GM12801 (cell line): Measurements from ENCODE around the gene EVPLL.

Experiments used
- TF ChIP-seq, protein P1 (sequence below): IDR thresholded peaks from one replicate; pipeline ENCODE4 v1.5.1; 2011; ENCODE audit warnings: control low read depth; ENCODE audit not compliant: insufficient read length; ENCODE audit errors: extremely low read depth

The EVPLL gene

DNA sequence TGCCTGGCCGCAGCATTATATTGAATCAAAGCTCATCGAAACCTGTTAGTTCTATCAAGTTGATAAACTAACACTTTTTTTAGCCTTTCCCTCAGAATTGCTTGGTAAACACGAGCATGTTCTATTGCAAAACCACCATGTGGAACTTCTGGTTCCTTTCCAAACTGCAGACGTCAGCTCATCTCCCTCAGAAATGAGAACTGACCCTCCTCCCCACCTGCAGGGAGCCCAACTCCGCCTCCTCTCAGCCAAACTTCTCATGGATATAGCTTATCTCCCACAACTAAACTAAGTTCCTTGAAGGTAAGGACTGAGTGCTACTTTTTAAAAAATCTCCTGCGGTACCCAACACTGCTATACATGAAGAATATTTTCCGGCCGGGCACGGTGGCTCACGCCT is 21.0 kb upstream of the EVPLL start:
- TF ChIP-seq, protein P1, sequence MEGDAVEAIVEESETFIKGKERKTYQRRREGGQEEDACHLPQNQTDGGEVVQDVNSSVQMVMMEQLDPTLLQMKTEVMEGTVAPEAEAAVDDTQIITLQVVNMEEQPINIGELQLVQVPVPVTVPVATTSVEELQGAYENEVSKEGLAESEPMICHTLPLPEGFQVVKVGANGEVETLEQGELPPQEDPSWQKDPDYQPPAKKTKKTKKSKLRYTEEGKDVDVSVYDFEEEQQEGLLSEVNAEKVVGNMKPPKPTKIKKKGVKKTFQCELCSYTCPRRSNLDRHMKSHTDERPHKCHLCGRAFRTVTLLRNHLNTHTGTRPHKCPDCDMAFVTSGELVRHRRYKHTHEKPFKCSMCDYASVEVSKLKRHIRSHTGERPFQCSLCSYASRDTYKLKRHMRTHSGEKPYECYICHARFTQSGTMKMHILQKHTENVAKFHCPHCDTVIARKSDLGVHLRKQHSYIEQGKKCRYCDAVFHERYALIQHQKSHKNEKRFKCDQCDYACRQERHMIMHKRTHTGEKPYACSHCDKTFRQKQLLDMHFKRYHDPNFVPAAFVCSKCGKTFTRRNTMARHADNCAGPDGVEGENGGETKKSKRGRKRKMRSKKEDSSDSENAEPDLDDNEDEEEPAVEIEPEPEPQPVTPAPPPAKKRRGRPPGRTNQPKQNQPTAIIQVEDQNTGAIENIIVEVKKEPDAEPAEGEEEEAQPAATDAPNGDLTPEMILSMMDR, result no peak

DNA sequence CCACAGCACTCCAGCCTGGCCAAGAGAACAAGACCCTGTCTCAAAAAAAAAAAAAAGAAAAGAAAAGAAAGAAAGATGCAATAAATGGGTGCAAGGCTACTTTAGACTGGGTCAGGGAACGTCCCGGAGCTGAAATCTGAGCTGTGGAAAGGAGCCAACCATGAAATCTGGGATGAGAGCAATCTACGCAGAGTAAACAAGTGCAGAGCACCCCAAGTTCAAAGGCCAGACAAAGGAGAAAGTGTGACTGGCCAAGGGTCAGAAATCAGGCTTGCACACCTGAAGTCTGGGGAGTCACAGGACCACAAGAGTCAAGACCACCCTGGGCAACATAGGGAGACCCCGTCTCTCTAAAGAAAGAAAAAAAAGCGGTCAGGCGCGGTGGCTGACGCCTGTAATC is 17.1 kb upstream of the EVPLL start:
- TF ChIP-seq, protein P1, result no peak

DNA sequence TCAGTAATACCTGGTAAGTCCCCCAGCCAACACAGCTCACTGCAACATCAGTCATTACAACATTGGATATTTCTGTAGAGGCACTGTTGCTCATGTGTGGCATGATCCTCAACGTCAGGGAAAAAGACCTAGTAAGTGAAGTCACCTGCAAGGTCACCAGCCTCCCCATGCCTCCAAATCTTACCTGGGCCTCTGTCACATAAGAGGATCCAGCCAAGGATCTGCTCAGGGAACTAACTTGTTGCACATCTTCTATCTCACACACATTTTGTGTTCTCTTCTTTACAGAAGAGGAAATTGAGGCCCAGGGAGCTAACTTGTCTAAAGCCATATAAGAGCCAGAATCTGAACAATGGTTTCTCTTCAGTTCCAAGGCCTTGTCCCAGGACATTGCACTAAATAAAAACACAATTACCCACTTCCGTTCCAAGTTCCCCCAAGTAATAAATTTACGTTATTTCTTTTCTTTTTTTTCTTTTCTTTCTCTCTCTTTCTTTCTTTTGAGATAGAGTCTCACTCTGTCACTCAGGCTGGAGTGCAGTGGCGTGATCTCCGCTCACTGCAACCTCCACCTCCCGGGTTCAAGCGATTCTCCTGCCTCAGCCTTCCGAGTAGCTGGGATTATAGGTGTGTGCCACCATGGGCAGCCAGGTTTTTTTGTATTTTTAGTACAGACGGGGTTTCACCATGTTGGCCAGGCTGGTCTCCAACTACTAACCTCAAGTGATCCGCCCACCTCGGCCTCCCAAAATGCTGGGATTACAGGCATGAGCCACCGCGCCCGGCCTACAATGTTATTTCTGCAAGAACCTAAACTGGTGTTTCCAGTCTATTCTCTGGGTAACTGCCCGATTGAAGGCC is 15.5 kb upstream of the EVPLL start:
- TF ChIP-seq, protein P1, result no peak

DNA sequence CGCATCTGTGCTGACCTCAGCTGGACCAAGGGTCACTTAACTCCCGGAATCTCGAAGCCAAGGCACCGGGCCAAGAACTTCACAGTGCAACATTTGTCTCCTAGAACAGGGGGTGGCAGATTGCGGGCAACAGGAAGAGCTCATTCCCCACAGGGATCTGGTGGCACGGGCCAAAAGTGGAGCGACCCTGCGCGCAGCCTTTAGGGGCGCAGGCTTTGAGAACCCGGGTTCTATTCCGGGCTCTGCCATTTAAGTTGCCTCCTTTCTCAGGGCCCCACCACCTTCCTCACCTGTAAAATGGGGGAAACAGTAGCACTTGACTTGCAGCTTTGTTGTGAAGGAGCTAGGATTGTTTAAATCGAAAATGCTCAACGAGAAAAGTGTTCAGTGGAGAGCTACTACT is 14.9 kb upstream of the EVPLL start:
- TF ChIP-seq, protein P1, result no peak

DNA sequence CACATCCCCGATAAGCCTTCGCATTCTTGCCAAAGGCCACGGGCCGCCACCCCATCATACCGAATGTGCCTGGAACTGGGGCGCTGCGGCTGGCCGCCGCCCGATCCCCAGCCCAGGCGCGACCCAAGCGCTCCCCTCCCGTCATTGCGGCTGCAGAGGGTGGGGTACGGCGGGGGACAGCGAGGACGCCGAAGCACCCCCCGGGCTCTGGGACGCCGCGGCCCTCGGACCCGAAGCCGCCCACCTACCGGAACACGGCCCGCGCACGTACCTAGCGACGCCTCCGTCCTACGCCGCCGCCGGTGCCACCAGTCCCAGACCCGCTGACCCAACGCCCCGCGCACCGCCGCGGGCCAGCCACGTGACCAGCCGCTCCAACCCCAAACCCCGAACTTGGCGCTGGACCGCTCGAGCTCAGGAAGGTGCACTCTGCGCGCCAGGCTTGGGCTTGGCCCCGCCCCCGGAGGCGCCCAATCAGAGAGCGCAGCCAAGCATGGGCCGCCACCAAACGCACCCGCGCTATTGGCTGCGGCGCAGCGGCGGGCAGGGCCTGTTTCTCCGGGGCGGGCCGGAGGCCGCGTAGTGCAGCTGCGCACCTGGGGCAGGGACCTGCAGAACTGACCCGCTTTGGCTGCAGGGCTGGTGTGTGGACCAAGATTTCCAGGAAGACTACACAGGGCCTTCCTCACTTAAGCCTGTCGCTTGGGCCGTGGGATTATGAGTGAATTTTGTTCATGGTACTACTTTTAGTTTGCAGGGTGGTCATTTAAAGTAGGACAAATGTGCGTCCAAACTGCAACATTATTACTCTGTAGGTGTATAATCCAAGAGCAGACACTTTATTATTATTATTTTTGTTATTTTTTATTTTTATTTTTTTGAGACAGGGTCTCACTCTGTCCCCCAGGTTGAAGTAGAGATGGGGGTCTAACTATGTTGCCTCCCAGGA is 14.2 kb upstream of the EVPLL start, which contains the start of gene SHMT1:
SHMT1 (minus strand) TSS at position 450 of the 949 bp plus-strand sequence. CDS start 7,569 bp downstream, outside the sequence.
- TF ChIP-seq, protein P1, result no peak

DNA sequence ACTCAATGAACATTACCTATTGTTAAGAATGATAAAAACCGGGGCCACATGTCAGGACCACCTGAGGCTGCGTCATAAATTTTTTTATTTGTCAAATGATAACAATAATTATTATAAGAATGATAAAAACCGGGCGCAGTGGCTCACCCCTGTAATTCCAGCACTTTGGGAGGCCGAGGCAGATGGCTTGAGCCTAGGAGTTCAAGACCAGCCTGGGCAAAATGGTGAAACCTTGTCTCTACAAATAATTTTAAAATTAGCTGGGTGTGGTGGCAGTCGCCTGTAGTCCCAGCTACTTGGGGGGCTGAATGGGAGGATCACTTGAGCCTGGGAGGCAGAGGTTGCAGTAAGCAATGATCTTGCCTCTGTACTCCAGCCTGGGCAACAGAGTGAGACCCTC is 13.4 kb upstream of the EVPLL start:
- TF ChIP-seq, protein P1, result no peak

DNA sequence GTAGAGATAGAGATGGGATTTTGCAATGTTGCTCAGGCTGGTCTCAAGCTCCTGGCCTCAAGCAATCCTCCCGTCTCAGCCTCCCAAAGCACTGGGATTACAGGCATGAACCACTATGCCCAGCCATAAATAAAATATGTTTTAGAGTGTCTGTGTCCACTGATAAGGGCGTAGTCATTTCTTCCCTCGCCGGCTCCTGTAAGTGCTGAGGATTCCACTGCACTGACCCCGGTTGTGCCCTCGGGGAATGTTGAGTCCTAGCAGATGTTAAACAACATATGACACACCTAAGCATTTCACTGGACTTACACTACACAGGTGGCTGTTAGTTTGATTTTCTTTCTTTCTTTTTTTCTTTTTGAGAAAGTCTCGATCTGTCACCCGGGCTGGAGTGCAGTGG is 8.6 kb upstream of the EVPLL start:
- TF ChIP-seq, protein P1, result no peak
